Esophagus muscularis mucosa (tissue), 4 donors: ENCODE measurements around the gene ZNF423. TPM values are rescaled to one million over a fixed set of nuclear protein-coding genes. Genes with fewer than 3 reads are reported as not detected.

ENCODE experiments used
- DNase-seq: peaks from one replicate; pipeline ENCODE4 v3.0.0-alpha.2; 2017; ENCODE audit errors: extremely low spot score
- H3K27ac ChIP-seq, 4 donors: fragments of 200-600 bp; sonication (generic); replicated peaks in 1 of 4; 1 replicate in 3 of 4; 2 replicates in 1 of 4; pipeline ENCODE4 v1.5.1; 2016 to 2019; ENCODE audit warnings: mild to moderate bottlenecking in 1 of 4
- H3K27me3 ChIP-seq, 4 donors: fragments of 200-600 bp; sonication (generic); one replicate each; pipeline versions ENCODE4 v1.5.1 to v1.6.0; 2016 to 2019
- H3K36me3 ChIP-seq, 4 donors: fragments of 200-600 bp; sonication (generic); one replicate each; pipeline ENCODE4 v1.5.1; 2016 to 2019
- H3K4me1 ChIP-seq, 4 donors: fragments of 200-600 bp; sonication (generic); one replicate each; pipeline ENCODE4 v1.5.1; 2016 to 2019
- H3K4me3 ChIP-seq, 4 donors: fragments of 200-600 bp; sonication (generic); 1 replicate in 2 of 4; 2 replicates in 2 of 4; pipeline ENCODE4 v1.5.1; 2016 to 2019; ENCODE audit warnings: mild to moderate bottlenecking in 4 of 4, moderate library complexity in 1 of 4
- H3K9me3 ChIP-seq, 4 donors: fragments of 200-600 bp; sonication (generic); 1 replicate in 3 of 4; 2 replicates in 1 of 4; pipeline ENCODE4 v1.5.1; 2016 to 2019
- EP300 ChIP-seq: sonication (generic); formaldehyde crosslinking; IDR thresholded peaks from one replicate; pipeline ENCODE4 v1.6.1; 2017; ENCODE audit warnings: antibody characterized with exemption
- POLR2A ChIP-seq: fragments of 450-650 bp; IDR thresholded peaks from one replicate; pipeline ENCODE4 v1.6.1; 2017; ENCODE audit warnings: antibody characterized with exemption, moderate library complexity, mild to moderate bottlenecking, low read depth
- POLR2AphosphoS5 ChIP-seq, 2 donors: sonication (generic); formaldehyde crosslinking; IDR thresholded peaks; one replicate each; pipeline ENCODE4 v1.6.1; 2017; ENCODE audit warnings: antibody characterized with exemption in 2 of 2
- WGBS: methylation state at CpG from one replicate; pipeline ENCODE4 v1.1.5; 2018; 5-methylcytosine and 5-hydroxymethylcytosine counted together
- intact Hi-C: fragments of 100-400 bp; cut with DNase I; formaldehyde crosslinking; loops from one replicate; pipeline ENCODE4 v1.15.1; 2023
- total RNA-seq, 4 donors: library from RNA; depleted of rRNA; stranded (reverse); fragments of >200 nt; gene quantifications; one replicate each; pipeline versions ENCODE4 v1.1.0 to v1.2.1, GENCODE V29; 2016
- TF ChIP-seq, protein P1 (sequence below), 3 experiments: fragments of 200-600 bp in 2 of 3; fragments of 450-650 bp in 1 of 3; sonication (generic) in 2 of 3; IDR thresholded peaks; one replicate each; pipeline ENCODE4 v1.5.1; 2017 to 2019; ENCODE audit warnings: antibody characterized with exemption in 3 of 3, mild to moderate bottlenecking in 2 of 3, moderate library complexity in 1 of 3

The ZNF423 gene
- total RNA-seq, 4 donors from 2014 or later: 8.7 to 22.5 (median 10.3) TPM

DNA sequence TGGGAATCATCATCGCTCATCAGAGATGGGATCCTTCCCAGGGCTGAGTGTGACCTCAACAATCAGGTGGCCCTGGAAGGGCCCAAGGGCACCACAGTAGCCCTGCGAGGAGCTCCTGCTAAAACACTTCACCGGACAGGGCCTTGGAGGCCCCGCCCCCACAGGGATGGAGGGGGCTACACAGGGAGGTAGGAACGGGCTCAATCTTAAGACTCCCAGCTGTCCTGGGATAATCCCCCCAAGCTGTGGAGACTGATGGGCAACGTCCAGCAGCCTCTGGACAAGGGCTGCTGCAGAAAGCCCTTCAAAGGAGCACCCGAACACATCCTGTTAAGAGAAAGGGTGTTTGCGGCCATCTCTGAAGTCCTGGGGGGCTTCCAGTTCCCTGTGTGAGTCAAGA lies 60.4 kb downstream of the ZNF423 start:
- H3K4me3 ChIP-seq: no peak overlapping the region
- no peak overlapping the region for H3K27ac ChIP-seq
- intact Hi-C loops: no loop called here
- no peaks in the 10 kb centered on the region for H3K9me3 ChIP-seq
- TF ChIP-seq EP300 (no peak), POLR2AphosphoS5 (IDR thresholded peaks at IDR 0.05) (no peak), POLR2A (no peak)
- TF ChIP-seq, protein P1, sequence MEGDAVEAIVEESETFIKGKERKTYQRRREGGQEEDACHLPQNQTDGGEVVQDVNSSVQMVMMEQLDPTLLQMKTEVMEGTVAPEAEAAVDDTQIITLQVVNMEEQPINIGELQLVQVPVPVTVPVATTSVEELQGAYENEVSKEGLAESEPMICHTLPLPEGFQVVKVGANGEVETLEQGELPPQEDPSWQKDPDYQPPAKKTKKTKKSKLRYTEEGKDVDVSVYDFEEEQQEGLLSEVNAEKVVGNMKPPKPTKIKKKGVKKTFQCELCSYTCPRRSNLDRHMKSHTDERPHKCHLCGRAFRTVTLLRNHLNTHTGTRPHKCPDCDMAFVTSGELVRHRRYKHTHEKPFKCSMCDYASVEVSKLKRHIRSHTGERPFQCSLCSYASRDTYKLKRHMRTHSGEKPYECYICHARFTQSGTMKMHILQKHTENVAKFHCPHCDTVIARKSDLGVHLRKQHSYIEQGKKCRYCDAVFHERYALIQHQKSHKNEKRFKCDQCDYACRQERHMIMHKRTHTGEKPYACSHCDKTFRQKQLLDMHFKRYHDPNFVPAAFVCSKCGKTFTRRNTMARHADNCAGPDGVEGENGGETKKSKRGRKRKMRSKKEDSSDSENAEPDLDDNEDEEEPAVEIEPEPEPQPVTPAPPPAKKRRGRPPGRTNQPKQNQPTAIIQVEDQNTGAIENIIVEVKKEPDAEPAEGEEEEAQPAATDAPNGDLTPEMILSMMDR (IDR thresholded peaks at IDR 0.05): no peak
- no peaks in the 10 kb centered on the region for H3K36me3 ChIP-seq
- H3K27me3 ChIP-seq: no peaks in the 10 kb centered on the region
- peaks cover 0 to under 1% (median 0%) of the 10 kb centered on the region in 4 donors for H3K4me1 ChIP-seq
- DNase-seq: no peak
- 100% methylated on average over 5 of the region's 8 CpGs for WGBS

DNA sequence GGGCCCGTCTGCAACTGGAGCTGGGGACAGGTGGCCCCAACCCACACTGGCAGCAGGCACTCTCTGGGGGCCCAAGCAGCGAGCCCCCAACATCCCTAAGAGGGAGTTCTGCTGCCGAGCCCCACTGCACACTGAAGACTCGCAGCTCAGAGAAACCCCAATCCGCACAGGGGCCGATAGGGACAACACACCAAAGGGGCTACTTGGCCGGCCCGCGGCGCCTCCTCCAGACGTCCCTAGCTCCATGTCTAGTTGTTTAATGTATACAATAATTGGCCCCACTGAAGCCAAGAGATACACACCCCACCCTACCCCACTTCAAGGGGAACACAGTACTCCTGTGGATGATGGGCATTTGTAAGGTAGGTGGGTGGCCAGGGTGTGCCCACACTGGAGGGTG lies 62.7 kb downstream of the ZNF423 start:
- intact Hi-C loops: no loop called here
- H3K4me1 ChIP-seq: peaks cover 0 to 12% (median 10%) of the 10 kb centered on the region in 4 donors
- no peak for DNase-seq
- no peak overlapping the region for H3K4me3 ChIP-seq
- H3K27ac ChIP-seq: no peak overlapping the region
- H3K27me3 ChIP-seq: no peaks in the 10 kb centered on the region
- H3K9me3 ChIP-seq: no peaks in the 10 kb centered on the region
- WGBS: 97% methylated on average over 5 of the region's 11 CpGs
- no peaks in the 10 kb centered on the region for H3K36me3 ChIP-seq
- TF ChIP-seq POLR2A (no peak), EP300 (no peak), POLR2AphosphoS5 (IDR thresholded peaks at IDR 0.05) (no peak)
- TF ChIP-seq, protein P1 (IDR thresholded peaks at IDR 0.05): no peak

DNA sequence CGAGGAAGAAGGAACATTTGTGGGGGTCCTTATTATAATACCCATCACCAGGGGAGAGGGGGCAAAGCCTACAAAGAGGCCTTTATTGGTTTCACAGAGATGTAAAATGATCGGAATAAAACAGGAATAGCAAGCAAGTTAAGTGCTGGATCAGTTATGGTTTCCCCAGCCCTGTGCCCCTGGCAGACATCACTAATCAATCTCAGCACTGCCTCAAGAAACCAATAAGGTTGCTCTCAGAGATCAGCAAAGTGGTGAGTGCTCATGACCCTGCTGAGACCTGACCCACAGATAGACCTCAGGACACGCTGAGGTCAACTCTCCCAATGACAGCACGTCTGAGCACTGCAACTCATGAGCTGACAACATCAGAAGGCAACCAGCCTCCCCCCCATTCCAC lies 66.3 kb downstream of the ZNF423 start:
- H3K27ac ChIP-seq: peak overlapping the region; percentile 57 to 66 (median 59)
- no peaks in the 10 kb centered on the region for H3K27me3 ChIP-seq
- H3K4me3 ChIP-seq: no peak overlapping the region
- DNase-seq: no peak
- peaks cover 0 to 22% (median 17%) of the 10 kb centered on the region in 4 donors for H3K4me1 ChIP-seq
- H3K36me3 ChIP-seq: no peaks in the 10 kb centered on the region
- no peaks in the 10 kb centered on the region for H3K9me3 ChIP-seq
- intact Hi-C loops: no loop called here
- no peak for TF ChIP-seq POLR2AphosphoS5 (IDR thresholded peaks at IDR 0.05)
- TF ChIP-seq POLR2A: no peak
- no peak for TF ChIP-seq EP300
- TF ChIP-seq, protein P1 (IDR thresholded peaks at IDR 0.05): no peak
- WGBS: 92% methylated on average over 4 of the region's 4 CpGs

DNA sequence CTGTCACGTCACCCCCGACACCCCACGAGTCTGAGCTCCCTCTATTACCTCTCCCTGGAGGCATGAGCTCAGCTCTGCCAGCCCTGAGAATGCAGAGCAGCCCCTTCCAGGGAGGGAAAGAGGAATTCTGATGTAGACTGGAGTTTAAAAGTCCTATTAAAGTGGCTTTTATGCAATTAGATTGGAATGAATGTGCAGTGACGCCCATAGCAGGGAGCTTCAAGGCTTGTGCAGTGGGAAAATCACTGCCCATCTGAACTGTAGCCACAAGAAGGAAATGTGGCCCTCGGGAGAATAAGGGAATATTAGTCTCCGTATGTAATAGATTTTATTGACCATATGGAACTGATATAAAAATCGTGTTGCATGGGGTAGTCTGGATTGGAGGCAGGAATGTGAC lies 66.9 kb downstream of the ZNF423 start:
- TF ChIP-seq EP300: no peak
- TF ChIP-seq, protein P1 (IDR thresholded peaks at IDR 0.05): no peak
- no peak for TF ChIP-seq POLR2AphosphoS5 (IDR thresholded peaks at IDR 0.05)
- no peak for TF ChIP-seq POLR2A
- 52% methylated on average over 7 of the region's 7 CpGs for WGBS
- intact Hi-C loops: no loop called here
- Histone ChIP-seq H3K9me3 (no peaks in the 10 kb centered on the region), H3K27ac (peak overlapping the region; percentile 57 to 66 (median 59)), H3K4me3 (no peak overlapping the region), H3K27me3 (no peaks in the 10 kb centered on the region), H3K4me1 (peaks cover 0 to 22% (median 17%) of the 10 kb centered on the region in 4 donors), H3K36me3 (no peaks in the 10 kb centered on the region)
- DNase-seq: no peak

DNA sequence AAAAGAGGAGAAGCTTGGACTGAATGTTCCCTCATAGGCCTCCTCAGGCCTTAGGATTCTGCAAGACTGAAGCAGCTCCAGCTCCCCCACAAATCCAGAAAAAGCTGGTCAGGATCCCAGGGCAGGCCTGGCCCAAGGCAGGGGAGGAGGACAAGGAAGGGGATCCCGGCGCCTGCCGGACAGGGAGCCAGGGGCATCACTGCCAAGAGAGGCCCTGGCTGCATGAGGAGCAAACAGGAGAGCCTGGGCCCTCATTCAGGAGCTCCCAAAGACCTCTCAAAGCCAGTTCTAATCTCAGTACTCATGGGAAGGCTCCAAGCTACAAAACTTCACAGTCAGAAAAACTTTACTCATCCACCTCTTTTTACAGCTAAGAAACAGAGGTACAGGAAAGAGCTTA lies 67.3 kb downstream of the ZNF423 start:
- peak overlapping the region; percentile 57 to 66 (median 59) for H3K27ac ChIP-seq
- no peaks in the 10 kb centered on the region for H3K9me3 ChIP-seq
- intact Hi-C loops: no loop called here
- H3K4me3 ChIP-seq: no peak overlapping the region
- H3K36me3 ChIP-seq: no peaks in the 10 kb centered on the region
- H3K27me3 ChIP-seq: no peaks in the 10 kb centered on the region
- peaks cover 0 to 22% (median 17%) of the 10 kb centered on the region in 4 donors for H3K4me1 ChIP-seq
- DNase-seq: no peak
- TF ChIP-seq POLR2A: no peak
- WGBS: 72% methylated on average over 3 of the region's 3 CpGs
